ENCODE results near the gene C2CD5.
"Not testable (repeated sequence)": the region's sequence is repeated elsewhere in the genome, so short reads cannot be mapped to it uniquely, and the experiment has no call there.

C2CD5 gene

GRCh38 chr12:22474970-22475720 lies 69.2 kb downstream of the C2CD5 start:
- no peak for DNase-seq

DNA sequence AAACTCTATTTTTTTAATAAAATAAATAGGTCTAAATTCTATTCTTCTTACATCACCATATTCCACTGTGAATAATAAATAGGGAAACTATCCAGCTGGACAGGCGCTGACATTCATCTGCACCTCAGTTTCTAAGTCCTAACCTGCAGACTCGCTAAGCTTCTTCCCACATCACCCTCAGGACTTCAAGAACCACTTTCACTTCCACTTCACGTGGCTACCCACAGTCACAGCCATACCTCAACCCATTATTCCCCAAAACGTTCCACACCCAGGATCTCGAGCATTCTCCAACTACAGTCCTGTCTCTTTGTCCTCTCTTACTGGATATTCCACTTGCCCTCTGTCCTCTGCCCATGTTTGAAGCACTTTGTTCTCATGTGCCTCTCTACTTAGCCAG lies 71.1 kb downstream of the C2CD5 start:
- DNase-seq = no peak

DNA sequence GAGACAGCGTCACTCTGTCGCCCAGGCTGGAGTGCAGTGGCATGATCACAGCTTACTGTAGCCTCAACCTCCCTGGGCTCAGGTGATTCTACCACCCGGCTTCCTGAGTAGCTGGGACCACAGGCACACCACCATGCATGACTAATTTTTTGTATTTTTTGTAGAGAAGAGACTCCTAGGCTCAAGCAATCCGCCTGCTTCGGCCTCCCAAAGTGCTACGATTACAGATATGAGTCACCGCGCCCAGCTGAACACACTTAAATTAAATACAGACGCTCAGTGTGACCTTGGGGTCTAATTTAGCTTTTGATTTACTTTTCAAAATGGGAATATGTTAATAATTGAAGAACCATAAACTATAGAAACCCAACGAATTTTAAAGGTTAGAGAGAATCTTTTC lies 77.2 kb downstream of the C2CD5 start:
- DNase-seq = no peak

GRCh38 chr12:22463306-22463705 lies 81.0 kb downstream of the C2CD5 start:
- no peak for DNase-seq

- no peak for DNase-seq
Observed at GRCh38 chr12:22461786-22462185, 82.6 kb downstream of the C2CD5 start.

GRCh38 chr12:22459838-22460490 lies 84.4 kb downstream of the C2CD5 start:
- DNase-seq = peak; percentile 50

GRCh38 chr12:22458298-22458937 lies 85.9 kb downstream of the C2CD5 start:
- peak; percentile 81 for DNase-seq

- DNase-seq = no peak
Observed at GRCh38 chr12:22457085-22457484, 87.3 kb downstream of the C2CD5 start.

DNA sequence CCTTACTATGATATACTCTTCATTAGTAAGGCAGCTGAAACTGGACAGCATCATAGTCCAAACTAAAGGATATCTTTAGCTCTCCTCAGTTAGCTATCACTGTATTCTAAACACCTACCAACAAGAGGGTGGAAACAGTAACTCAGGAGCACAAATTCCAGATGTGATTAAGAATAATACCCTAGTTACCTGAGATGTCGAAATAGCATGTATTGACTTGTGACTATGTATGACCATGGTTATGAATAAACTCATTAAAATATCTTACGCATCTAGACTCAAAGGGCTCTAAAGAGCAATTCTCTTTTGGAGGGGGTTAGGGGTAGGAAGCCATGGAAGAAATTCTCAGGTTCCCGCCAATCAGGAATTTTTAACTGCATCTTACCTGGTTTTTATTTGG lies 90.8 kb downstream of the C2CD5 start:
- DNase-seq = no peak

DNA sequence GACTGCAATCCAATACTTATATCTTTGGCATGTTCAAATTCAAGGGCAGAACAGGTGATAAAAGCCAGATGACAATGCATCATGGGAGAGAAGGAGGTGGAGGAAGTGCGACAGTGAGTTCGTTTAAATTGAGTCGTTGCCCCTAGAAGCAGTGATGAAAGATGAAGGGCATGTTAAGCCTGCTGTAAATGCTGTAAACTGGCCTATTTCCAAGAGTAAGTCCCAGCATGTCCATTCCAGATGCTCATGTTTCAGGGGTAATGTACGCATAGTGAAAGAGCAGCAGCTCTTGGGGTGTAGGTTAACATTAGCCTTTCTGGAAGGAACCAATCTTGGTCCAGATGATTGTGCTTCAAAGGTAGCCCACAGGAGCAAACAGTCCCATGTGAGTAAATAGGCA lies 97.1 kb downstream of the C2CD5 start:
- DNase-seq = peak; percentile 62

DNA sequence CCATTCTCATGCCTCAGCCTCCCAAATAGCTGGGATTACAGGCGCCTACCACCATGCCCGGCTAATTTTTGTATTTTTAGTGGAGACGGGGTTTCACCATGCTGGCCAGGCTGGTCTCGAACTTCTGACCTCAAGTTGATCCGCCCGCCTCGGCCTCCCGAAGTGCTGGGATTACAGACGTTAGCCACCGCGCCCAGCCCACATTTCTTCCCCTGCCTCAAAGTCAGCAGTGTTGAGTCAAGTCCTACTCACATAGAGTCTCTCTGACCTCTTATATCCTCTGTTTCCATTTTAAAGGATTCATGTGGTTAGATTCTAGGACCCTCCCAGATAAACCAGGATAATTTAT lies 100.1 kb downstream of the C2CD5 start:
- DNase-seq = not testable (repeated sequence)

DNA sequence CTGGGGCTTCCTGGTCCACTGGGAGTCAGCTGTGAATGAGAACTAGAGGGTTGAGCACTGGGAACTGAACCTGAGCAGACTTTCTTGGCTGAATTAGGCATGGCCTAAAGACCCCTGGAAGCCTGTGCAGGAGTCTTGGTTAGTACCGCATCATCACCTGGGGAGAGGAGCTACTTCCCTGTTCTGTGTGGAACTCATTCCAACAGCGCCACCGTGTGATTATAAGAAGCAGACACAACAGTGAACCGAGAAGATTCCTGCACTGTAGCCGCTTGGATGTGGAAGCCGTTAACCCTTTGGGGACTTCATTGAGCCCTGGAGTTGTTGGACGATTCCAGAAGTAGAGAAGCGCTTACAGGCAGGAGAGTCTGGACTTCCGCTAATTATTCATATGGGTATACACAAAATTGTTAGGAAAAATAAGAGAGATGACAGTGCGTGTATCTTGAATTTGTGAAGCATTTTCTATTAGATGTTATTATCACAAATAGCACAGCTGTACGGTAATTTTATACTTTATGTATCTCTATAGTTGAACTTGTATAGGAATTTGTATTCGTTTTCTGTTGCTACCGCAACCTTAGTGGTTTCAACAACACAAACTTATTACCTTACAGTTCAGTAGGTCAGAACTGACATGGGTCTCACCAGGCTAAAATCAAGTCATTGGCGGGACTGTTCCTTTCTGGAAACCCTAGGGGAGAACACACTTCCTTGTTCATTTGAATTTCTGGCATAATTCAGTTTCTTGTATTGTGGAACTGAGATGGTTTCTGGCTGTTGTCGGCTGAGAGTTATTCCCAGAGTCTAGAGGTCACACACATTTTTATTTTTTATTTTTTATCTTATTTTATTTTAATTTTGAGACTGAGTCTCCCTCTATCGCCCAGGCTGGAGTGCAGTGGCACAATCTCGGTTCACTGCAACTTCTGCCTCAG lies 100.7 kb downstream of the C2CD5 start:
- DNase-seq = peak; percentile 84

GRCh38 chr12:22437031-22437806 lies 107.1 kb downstream of the C2CD5 start:
- no peak for DNase-seq

DNA sequence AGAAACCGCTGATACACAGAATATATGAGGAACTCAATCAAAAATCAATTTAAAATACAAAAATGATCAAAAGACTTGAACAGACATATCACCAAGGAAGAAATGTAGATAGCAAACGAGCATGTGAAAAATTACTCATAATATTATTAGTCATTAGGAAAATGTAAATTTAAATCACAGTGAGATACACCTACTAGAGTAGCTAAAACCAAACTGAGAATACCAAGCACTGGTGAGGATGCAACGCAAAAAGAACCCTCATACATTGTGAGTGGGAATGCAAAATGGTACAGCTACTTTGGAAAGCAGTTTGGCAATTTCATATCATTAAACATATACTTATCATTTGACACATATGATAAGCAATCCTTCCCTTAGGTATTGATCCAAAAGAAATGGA lies 108.8 kb downstream of the C2CD5 start:
- no peak for DNase-seq

DNA sequence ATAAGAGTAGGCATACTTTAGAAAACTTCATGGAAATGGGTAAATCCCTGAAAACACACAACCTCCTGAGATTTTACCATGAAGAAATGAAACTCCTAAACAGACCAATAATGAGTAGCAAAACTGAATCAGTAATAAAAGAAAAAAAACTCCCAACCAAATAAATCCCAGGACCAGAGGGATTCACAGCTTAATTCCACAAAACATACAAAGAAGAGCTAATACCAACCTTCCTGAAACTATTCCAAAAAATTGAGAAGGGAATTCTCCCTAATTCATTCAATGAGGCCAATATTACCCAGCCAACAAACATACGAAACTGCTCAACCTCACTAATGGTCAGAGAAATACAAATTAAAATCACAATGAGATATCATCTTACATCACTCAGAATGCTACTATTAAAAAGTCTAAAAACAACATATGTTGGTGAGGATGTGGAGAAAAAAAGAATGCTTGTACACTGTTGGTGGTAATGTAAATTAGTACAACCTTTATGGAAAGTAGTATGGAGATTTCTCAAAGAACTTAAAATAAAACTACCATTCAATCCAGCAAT lies 112.6 kb downstream of the C2CD5 start:
- no peak for DNase-seq

DNA sequence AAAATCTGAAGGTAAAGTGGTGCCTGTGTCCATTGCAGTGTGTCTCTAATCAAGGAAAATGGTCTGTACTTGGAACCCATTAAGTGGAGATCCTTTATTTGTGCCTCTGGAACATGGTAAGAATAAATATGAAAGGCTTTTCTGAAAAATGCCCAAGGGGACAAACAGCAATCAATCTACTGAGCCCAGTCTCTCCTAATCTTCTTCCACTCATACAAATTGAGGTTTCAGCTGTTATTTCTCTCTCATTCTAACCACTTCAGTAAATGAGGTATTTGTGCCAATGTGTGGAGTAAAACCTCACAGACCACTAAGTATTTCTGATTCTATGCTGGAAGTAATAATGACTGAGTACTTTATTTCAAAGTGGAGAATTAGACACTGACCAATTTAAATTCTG lies 127.5 kb downstream of the C2CD5 start:
- no peak for DNase-seq

DNA sequence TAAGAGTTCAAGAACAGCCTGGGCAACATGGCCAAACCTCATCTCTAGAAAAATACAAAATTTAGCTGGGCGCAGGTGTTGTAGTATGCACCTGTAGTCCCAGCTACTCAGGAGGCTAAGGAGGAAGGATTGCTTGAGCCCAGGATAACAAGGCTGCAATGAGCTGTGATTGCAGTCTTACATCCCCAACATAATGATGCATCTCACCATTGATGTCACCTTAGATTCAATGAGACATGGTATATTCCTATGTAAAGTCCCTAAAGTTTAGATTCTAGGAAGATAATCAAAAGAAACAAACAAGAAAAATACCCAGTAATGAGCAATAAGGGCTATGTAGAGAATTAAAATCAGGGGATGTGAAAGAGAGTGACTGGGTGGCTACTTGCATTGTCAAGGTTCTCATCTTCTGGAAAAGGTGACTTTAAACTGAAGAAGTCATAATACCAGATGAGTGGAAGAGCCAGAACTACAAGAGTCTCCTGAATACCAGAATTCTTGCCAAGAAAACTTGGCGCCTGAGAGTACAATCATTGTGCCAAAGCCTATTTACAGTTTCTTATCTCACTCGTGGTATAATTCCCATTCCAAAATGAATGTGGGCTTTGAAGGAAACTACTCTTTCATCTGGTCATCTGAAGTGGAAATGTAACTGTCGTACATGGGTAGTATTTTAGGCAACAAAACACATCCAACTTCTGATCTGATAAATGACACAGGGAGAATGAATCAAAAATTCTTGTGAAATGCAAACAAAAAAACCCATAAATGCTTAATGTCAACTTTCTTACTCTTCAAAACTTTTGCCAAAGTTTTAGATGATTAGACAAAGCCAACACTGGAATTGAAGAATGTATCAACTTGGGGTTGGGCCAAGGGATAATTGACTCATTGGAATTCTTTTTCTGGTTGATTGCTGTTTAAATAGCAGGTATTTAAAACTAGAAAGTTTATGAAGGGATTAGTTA lies 128.7 kb downstream of the C2CD5 start:
- no peak for DNase-seq

DNA sequence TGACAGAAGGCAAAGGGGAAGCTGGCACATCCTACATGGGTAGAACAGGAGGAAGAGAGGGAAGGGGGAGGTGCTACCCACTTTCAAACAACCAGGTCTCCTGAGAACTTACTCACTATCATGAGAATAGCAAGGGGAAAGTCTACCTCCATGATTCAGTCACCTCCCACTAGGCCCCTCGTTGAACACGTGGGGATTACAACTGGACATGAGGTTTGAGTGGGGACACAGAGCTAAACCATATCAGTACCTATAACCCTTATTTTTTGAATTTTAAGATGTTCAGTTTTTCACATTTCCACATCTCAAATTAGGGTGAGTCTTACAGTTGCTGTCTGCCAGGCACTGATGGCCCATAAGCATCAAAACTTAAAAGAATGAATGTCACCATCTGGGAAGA lies 129.6 kb downstream of the C2CD5 start:
- DNase-seq = no peak

- DNase-seq = no peak
Observed at GRCh38 chr12:22413592-22413991, 130.8 kb downstream of the C2CD5 start.

DNA sequence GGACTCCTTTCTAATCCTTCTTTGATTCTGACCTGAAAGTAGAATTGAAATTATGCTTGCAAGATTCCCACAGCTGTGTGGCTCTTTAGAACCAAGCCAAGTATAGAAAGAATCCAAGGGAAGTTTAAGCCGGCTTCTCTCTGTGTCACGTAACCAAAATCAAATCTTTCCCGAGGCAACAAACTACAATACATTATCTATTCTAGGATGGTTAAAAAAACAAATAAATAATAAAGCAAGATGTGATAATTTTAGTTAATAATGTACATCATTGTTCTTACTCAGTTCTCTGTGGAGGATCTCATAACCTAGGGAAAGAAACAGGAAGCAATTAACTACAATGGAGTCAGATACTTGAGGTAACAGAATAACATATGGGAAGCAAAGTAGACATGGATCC lies 131.8 kb downstream of the C2CD5 start:
- DNase-seq = no peak

- DNase-seq = no peak
Observed at GRCh38 chr12:22410486-22410885, 133.9 kb downstream of the C2CD5 start.

Measured in NCI-H1694 (cell line).